WTC11 (cell line): ENCODE data around the gene EAPP. TPM values are rescaled to one million over a fixed set of nuclear protein-coding genes. Genes with fewer than 3 reads are reported as not detected.

Experiments
- ATAC-seq: fragments of 200-7000 bp; cut with Tn5 transposase; 2 replicates; pipeline ENCODE4 v1.10.0; 2021; ENCODE audit warnings: mild to moderate bottlenecking, moderate library complexity
- CTCF ChIA-PET: fragments of 300-600 bp; sonication (Branson Sonifier 250); formaldehyde crosslinking; loops from one replicate; lab custom pipeline; 2021; ENCODE audit warnings: antibody characterized with exemption; lab: Charles Lee
- POLR2A ChIA-PET: fragments of 350-600 bp; sonication (Branson Sonifier 250); formaldehyde crosslinking; loops from one replicate; lab custom pipeline; 2021; ENCODE audit warnings: antibody characterized with exemption; lab: Charles Lee
- DNase-seq: peaks from one replicate; pipeline ENCODE4 v3.0.0; 2021; ENCODE audit warnings: low spot score
- H3K27ac Mint-ChIP-seq: 2 replicates; pipeline ENCODE4 v1.8.0; 2021; ENCODE audit warnings: mixed read lengths
- H3K27me3 Mint-ChIP-seq: 2 replicates; pipeline ENCODE4 v1.8.0; 2021; ENCODE audit warnings: low read depth, mild to moderate bottlenecking, moderate library complexity, mixed read lengths
- H3K36me3 Mint-ChIP-seq: 2 replicates; pipeline ENCODE4 v1.8.0; 2021; ENCODE audit warnings: mixed read lengths
- H3K4me1 Mint-ChIP-seq: 2 replicates; pipeline ENCODE4 v1.8.0; 2022; ENCODE audit warnings: mixed read lengths
- H3K4me3 Mint-ChIP-seq: 2 replicates; pipeline ENCODE4 v1.8.0; 2021; ENCODE audit warnings: mild to moderate bottlenecking, moderate library complexity, mixed read lengths
- H3K9me3 Mint-ChIP-seq: 2 replicates; pipeline ENCODE4 v1.8.0; 2021; ENCODE audit warnings: mixed read lengths
- GABPB1 ChIP-seq: sonication (generic); formaldehyde crosslinking; IDR thresholded peaks from 2 replicates; pipeline ENCODE4 v1.8.1; 2023; ENCODE audit warnings: mild to moderate bottlenecking, missing genetic modification reagents
- NFE2L1 ChIP-seq: sonication (generic); formaldehyde crosslinking; IDR thresholded peaks from 2 replicates; pipeline ENCODE4 v1.8.1; 2023; ENCODE audit warnings: missing genetic modification reagents
- ZNF138 ChIP-seq: sonication (generic); formaldehyde crosslinking; conservative IDR thresholded peaks from 2 replicates; pipeline ENCODE4 v1.8.1; 2022; ENCODE audit warnings: mild to moderate bottlenecking, moderate library complexity, missing genetic modification reagents
- ZNF396 ChIP-seq: fragments of 250-450 bp; sonication (Bioruptor Pico); IDR thresholded peaks from 2 replicates; pipeline ENCODE4 v1.8.0; 2021; ENCODE audit warnings: mild to moderate bottlenecking, moderate library complexity, borderline replicate concordance
- ZNF671 ChIP-seq: fragments of 250-450 bp; sonication (Bioruptor Pico); IDR thresholded peaks from 2 replicates; pipeline ENCODE4 v1.8.0; 2021; ENCODE audit warnings: mild to moderate bottlenecking
- total RNA-seq: library from RNA; stranded (reverse); gene quantifications from 3 replicates; pipeline ENCODE4 v1.2.3, GENCODE V29; 2021
- TF ChIP-seq, protein P1 (sequence below): sonication (generic); formaldehyde crosslinking; IDR thresholded peaks from 2 replicates; pipeline ENCODE4 v1.8.1; 2023; ENCODE audit warnings: mild to moderate bottlenecking, moderate library complexity, missing genetic modification reagents
- TF ChIP-seq, protein P2 (sequence below): fragments of 250-450 bp; sonication (Bioruptor Pico); IDR thresholded peaks from 2 replicates; pipeline ENCODE4 v2.1.2; 2022; ENCODE audit warnings: mild to moderate bottlenecking, moderate library complexity
- TF ChIP-seq, protein P3 (sequence below): fragments of 250-450 bp; sonication (Bioruptor Pico); IDR thresholded peaks from 2 replicates; pipeline ENCODE4 v1.9.0; 2021; ENCODE audit warnings: mild to moderate bottlenecking

Gene EAPP
- total RNA-seq, 1 experiment from 2014 or later = 24.9 TPM

DNA sequence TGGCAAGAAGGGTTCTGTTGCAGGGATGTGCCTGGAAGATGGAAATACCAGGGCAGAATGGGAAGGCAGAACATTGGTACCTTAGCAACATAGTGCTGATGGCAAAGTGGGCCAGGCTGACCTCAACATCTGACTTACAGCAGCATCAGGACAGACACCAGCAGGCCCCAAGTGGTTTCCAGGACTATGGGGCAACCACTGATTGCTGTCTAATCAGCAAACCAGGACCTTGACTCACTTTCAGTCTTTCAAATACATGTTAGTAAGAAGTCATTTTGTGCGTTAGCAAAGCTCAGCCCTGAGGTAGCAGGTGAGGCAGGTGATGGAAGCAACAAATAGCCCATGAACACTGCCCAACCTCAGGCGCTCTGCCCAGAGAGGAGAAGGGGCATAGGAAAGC lies 72.8 kb downstream of the EAPP start:
- no peaks in the 10 kb centered on the region for H3K36me3 Mint-ChIP-seq
- H3K4me1 Mint-ChIP-seq = peaks cover 14% of the 10 kb centered on the region
- DNase-seq (no peak), ATAC-seq (no peak)
- POLR2A ChIA-PET = interaction anchor here (0.7 kb wide), 1 partner anchor 8 kb away, joined by 3 read pairs; no protein-coding TSS in a partner anchor
- H3K4me3 Mint-ChIP-seq = no peak overlapping the region
- H3K27ac Mint-ChIP-seq = no peak overlapping the region
- TF ChIP-seq GABPB1 (CRISPR knock-in tag) = 0 out of 2 replicates have a peak, but pooled peaks have one; percentile 14
- TF ChIP-seq ZNF396 (CRISPR knock-in tag) = no peak
- no peak for TF ChIP-seq ZNF671 (CRISPR knock-in tag)
- TF ChIP-seq, protein P1, sequence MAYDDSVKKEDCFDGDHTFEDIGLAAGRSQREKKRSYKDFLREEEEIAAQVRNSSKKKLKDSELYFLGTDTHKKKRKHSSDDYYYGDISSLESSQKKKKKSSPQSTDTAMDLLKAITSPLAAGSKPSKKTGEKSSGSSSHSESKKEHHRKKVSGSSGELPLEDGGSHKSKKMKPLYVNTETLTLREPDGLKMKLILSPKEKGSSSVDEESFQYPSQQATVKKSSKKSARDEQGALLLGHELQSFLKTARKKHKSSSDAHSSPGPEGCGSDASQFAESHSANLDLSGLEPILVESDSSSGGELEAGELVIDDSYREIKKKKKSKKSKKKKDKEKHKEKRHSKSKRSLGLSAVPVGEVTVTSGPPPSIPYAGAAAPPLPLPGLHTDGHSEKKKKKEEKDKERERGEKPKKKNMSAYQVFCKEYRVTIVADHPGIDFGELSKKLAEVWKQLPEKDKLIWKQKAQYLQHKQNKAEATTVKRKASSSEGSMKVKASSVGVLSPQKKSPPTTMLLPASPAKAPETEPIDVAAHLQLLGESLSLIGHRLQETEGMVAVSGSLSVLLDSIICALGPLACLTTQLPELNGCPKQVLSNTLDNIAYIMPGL (CRISPR knock-in tag) = no peak
- TF ChIP-seq, protein P2, sequence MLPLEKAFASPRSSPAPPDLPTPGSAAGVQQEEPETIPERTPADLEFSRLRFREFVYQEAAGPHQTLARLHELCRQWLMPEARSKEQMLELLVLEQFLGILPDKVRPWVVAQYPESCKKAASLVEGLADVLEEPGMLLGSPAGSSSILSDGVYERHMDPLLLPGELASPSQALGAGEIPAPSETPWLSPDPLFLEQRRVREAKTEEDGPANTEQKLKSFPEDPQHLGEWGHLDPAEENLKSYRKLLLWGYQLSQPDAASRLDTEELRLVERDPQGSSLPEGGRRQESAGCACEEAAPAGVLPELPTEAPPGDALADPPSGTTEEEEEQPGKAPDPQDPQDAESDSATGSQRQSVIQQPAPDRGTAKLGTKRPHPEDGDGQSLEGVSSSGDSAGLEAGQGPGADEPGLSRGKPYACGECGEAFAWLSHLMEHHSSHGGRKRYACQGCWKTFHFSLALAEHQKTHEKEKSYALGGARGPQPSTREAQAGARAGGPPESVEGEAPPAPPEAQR (CRISPR knock-in tag) = no peak
- TF ChIP-seq ZNF138 = no peak
- TF ChIP-seq, protein P3, sequence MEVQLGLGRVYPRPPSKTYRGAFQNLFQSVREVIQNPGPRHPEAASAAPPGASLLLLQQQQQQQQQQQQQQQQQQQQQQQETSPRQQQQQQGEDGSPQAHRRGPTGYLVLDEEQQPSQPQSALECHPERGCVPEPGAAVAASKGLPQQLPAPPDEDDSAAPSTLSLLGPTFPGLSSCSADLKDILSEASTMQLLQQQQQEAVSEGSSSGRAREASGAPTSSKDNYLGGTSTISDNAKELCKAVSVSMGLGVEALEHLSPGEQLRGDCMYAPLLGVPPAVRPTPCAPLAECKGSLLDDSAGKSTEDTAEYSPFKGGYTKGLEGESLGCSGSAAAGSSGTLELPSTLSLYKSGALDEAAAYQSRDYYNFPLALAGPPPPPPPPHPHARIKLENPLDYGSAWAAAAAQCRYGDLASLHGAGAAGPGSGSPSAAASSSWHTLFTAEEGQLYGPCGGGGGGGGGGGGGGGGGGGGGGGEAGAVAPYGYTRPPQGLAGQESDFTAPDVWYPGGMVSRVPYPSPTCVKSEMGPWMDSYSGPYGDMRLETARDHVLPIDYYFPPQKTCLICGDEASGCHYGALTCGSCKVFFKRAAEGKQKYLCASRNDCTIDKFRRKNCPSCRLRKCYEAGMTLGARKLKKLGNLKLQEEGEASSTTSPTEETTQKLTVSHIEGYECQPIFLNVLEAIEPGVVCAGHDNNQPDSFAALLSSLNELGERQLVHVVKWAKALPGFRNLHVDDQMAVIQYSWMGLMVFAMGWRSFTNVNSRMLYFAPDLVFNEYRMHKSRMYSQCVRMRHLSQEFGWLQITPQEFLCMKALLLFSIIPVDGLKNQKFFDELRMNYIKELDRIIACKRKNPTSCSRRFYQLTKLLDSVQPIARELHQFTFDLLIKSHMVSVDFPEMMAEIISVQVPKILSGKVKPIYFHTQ (CRISPR knock-in tag) = no peak
- no peak for TF ChIP-seq NFE2L1
- no peaks in the 10 kb centered on the region for H3K9me3 Mint-ChIP-seq
- CTCF ChIA-PET = no interaction called here
- H3K27me3 Mint-ChIP-seq = no peaks in the 10 kb centered on the region

Other genes starting within 250 kb of the EAPP start
- gene SPTSSA, start 77.5 kb downstream of the EAPP start, total RNA-seq = 21.7 to 24.5 TPM (median 22.5 TPM) in 3 replicates
- 49.5 to 56.0 TPM (median 51.3 TPM) in 3 replicates for gene SNX6, start 90.4 kb upstream of the EAPP start, total RNA-seq
- gene CFL2, start 174.9 kb upstream of the EAPP start, total RNA-seq = 13.1 to 20.1 TPM (median 14.7 TPM) in 3 replicates